ENCODE measurements around the gene TMEM63A. TPM values are rescaled to one million over a fixed set of nuclear protein-coding genes. Genes with fewer than 3 reads are reported as not detected.
A peak's percentile ranks its signal among the peaks of the same experiment; 100 is the strongest.

The TMEM63A gene
- total and polyA plus RNA-seq, 2 of the 13 experiments (the other 11 are each of a cell fraction or from before 2014, with no cell fraction given): 23.9 to 53.3 TPM

DNA sequence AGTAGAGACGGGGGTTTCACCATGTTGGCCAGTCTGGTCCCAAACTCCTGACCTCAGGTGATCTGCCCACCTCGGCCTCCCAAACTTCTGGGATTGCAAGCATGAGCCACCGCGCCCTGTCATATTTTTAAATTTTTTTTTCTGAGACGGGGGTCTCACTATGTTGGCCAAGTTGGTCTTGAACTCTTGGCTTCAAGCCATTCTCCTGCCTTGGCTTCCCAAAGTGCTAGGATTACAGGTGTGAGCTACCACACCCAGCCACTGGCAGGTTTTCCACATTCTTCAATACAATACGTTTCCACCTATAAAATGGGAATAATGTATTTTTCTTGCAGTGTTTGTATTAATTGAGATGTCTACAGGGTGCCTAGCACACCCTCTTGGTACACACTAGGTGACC is 10.1 kb upstream of the TMEM63A start:
- ChIA-PET CTCF (ENCODE audit: low intra/inter-chr PET ratio, low total read pairs) (no interaction called here), POLR2A (interaction anchor here (2.1 to 3.7 kb wide), 2 partner anchors 11 to 32 kb away, joined by 7 to 28 read pairs; partner anchors contain the start of genes PYCR2 and TMEM63A)
- no peak for FAIRE-seq
- no TSS peak for BruUV-seq (replicated peaks)
- H3K4me3 ChIP-seq (replicated peaks in 1 of 3; ENCODE audit: insufficient read depth in 1 of 3, low read depth in 2 of 3, low read length in 3 of 3): no peak overlapping the region
- no peaks in the 10 kb centered on the region for H3K79me2 ChIP-seq (ENCODE audit: insufficient read depth, low read length)
- peaks cover 62% of the 10 kb centered on the region for H3K4me1 ChIP-seq (ENCODE audit: insufficient read depth, low read length)
- TF ChIP-seq KMT2A (CRISPR knock-in tag; IDR thresholded peaks at IDR 0.05) (no peak), ZNF446 (CRISPR knock-in tag; IDR thresholded peaks at IDR 0.05) (no peak), RXRA (CRISPR knock-in tag; IDR thresholded peaks at IDR 0.05) (no peak), CBX5 (CRISPR knock-in tag; IDR thresholded peaks at IDR 0.05; ENCODE audit: borderline replicate concordance) (no peak), SNAPC5 (CRISPR knock-in tag; IDR thresholded peaks at IDR 0.05; ENCODE audit: borderline replicate concordance) (no peak), ZFAT (CRISPR knock-in tag; conservative IDR thresholded peaks at IDR 0.05) (no peak), NFE2 (CRISPR knock-in tag; IDR thresholded peaks at IDR 0.05) (no peak), RORA (CRISPR knock-in tag; IDR thresholded peaks at IDR 0.05) (no peak)
- no peak overlapping the region for H3K27ac ChIP-seq (ENCODE audit: extremely low read length, insufficient read depth, low read length)
- H3K9ac ChIP-seq (ENCODE audit: insufficient read depth, low read depth, low read length): no peak overlapping the region
- in situ Hi-C loops (cut with HindIII; ENCODE audit: extremely low pct_ligation_motif_present, low pct_unique_long_range_greater_than_20kb): no loop called here
- intact Hi-C loops (cut with micrococcal nuclease; ENCODE audit: unreplicated experiment): no loop called here
- H3K4me2 ChIP-seq (ENCODE audit: low read depth, low read length): no peak overlapping the region
- 93% methylated on average over 6 of the region's 6 CpGs for WGBS (ENCODE audit: low lambda C conversion rate)
- H3K27me3 ChIP-seq (ENCODE audit: control insufficient read depth in 1 of 2, insufficient read depth in 2 of 2, low read length in 2 of 2): no peaks in the 10 kb centered on the region; a peak in 1 of 5 replicates
- no peak overlapping the region for H2AFZ ChIP-seq (ENCODE audit: low read length)
- no peak for ATAC-seq
- H3K9me3 ChIP-seq (ENCODE audit: low read length): no peaks in the 10 kb centered on the region
- no peaks in the 10 kb centered on the region for H4K20me1 ChIP-seq (ENCODE audit: insufficient read depth, low read length)
- no peak for DNase-seq (ENCODE audit: low spot score)
- H3K36me3 ChIP-seq (replicated peaks in 1 of 2; ENCODE audit: control insufficient read depth in 1 of 2, insufficient read depth in 2 of 2, low read length in 2 of 2): no peaks in the 10 kb centered on the region

DNA sequence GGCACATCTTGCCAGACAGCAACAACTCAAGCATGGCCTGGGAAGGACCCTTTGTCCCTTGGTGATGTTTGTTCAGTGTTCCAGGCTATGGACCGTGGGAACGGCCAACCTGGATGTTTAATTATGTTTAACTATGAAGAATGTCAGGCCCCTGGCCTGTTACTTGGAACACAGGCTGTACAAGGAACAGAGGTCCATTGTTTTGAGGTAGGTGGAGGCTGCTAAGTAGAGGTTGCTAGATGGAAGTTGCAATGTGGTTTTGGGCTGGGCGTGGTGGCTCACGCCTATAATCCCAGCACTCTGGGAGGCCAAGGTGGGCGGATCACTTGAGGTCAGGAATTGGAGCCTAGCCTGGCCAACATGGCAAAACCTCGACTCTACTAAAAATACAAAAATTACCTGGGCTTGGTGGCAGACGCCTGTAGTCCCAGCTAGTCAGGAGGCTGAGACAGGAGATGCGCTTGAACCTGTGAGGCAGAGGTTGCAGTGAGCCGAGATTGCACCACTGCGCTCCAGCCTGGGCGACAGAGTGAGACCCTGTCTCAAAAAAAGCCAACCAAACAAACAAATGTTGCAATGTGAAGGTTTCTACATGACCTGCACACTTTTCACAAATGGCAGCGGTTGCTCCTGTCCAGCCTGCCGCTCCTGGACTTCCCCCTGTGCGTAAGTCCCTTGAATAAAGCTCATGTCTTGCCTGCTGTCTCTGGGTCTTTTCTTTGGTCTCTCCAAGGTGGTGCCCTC is 9.2 kb upstream of the TMEM63A start:
- H3K79me2 ChIP-seq (ENCODE audit: insufficient read depth, low read length): no peaks in the 10 kb centered on the region
- no TSS peak for BruUV-seq (replicated peaks)
- H3K27ac ChIP-seq (ENCODE audit: extremely low read length, insufficient read depth, low read length): peak overlapping the region; percentile 68
- POLR2A ChIA-PET: interaction anchor here (2.1 to 3.7 kb wide), 2 partner anchors 10 to 33 kb away, joined by 7 to 28 read pairs; partner anchors contain the start of genes PYCR2 and TMEM63A
- peak overlapping the region; percentile 83 for H3K4me2 ChIP-seq (ENCODE audit: low read depth, low read length)
- no peaks in the 10 kb centered on the region; a peak in 1 of 5 replicates for H3K27me3 ChIP-seq (ENCODE audit: control insufficient read depth in 1 of 2, insufficient read depth in 2 of 2, low read length in 2 of 2)
- no peaks in the 10 kb centered on the region for H3K9me3 ChIP-seq (ENCODE audit: low read length)
- FAIRE-seq (peak; percentile 36), ATAC-seq (peak; percentile 45), DNase-seq (ENCODE audit: low spot score) (peak; percentile 91)
- H3K36me3 ChIP-seq (replicated peaks in 1 of 2; ENCODE audit: control insufficient read depth in 1 of 2, insufficient read depth in 2 of 2, low read length in 2 of 2): no peaks in the 10 kb centered on the region
- WGBS (ENCODE audit: low lambda C conversion rate): 2% methylated on average over 11 of the region's 14 CpGs
- H3K4me3 ChIP-seq (replicated peaks in 1 of 3; ENCODE audit: insufficient read depth in 1 of 3, low read depth in 2 of 3, low read length in 3 of 3): peak overlapping the region in 2 of 3 experiments; percentile 29 to 76; a peak in 3 of 6 replicates
- H2AFZ ChIP-seq (ENCODE audit: low read length): no peak overlapping the region
- intact Hi-C loops (cut with micrococcal nuclease; ENCODE audit: unreplicated experiment): no loop called here
- in situ Hi-C loops (cut with HindIII; ENCODE audit: extremely low pct_ligation_motif_present, low pct_unique_long_range_greater_than_20kb): no loop called here
- H3K9ac ChIP-seq (ENCODE audit: insufficient read depth, low read depth, low read length): peak overlapping the region; percentile 45
- CTCF ChIA-PET (ENCODE audit: low intra/inter-chr PET ratio, low total read pairs): no interaction called here
- H4K20me1 ChIP-seq (ENCODE audit: insufficient read depth, low read length): no peaks in the 10 kb centered on the region
- peaks cover 62% of the 10 kb centered on the region for H3K4me1 ChIP-seq (ENCODE audit: insufficient read depth, low read length)
- no peak for TF ChIP-seq ETV5 (CRISPR knock-in tag; IDR thresholded peaks at IDR 0.05; ENCODE audit: borderline replicate concordance)
- no peak for TF ChIP-seq SSRP1 (CRISPR knock-in tag; IDR thresholded peaks at IDR 0.05)
- TF ChIP-seq, protein P1, sequence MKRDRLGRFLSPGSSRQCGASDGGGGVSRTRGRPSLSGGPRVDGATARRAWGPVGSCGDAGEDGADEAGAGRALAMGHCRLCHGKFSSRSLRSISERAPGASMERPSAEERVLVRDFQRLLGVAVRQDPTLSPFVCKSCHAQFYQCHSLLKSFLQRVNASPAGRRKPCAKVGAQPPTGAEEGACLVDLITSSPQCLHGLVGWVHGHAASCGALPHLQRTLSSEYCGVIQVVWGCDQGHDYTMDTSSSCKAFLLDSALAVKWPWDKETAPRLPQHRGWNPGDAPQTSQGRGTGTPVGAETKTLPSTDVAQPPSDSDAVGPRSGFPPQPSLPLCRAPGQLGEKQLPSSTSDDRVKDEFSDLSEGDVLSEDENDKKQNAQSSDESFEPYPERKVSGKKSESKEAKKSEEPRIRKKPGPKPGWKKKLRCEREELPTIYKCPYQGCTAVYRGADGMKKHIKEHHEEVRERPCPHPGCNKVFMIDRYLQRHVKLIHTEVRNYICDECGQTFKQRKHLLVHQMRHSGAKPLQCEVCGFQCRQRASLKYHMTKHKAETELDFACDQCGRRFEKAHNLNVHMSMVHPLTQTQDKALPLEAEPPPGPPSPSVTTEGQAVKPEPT (CRISPR knock-in tag; IDR thresholded peaks at IDR 0.05; ENCODE audit: low read depth): no peak
- TF ChIP-seq, protein P2, sequence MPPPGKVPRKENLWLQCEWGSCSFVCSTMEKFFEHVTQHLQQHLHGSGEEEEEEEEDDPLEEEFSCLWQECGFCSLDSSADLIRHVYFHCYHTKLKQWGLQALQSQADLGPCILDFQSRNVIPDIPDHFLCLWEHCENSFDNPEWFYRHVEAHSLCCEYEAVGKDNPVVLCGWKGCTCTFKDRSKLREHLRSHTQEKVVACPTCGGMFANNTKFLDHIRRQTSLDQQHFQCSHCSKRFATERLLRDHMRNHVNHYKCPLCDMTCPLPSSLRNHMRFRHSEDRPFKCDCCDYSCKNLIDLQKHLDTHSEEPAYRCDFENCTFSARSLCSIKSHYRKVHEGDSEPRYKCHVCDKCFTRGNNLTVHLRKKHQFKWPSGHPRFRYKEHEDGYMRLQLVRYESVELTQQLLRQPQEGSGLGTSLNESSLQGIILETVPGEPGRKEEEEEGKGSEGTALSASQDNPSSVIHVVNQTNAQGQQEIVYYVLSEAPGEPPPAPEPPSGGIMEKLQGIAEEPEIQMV (CRISPR knock-in tag; IDR thresholded peaks at IDR 0.05; ENCODE audit: low read depth): no peak
- no peak for TF ChIP-seq NFKB2 (CRISPR knock-in tag; IDR thresholded peaks at IDR 0.05; ENCODE audit: borderline replicate concordance)
- TF ChIP-seq NBN (conservative IDR thresholded peaks at IDR 0.05): no peak
- TF ChIP-seq KDM5B (CRISPR knock-in tag; IDR thresholded peaks at IDR 0.05; ENCODE audit: borderline replicate concordance): no peak
- TF ChIP-seq ZFP82 (CRISPR knock-in tag; IDR thresholded peaks at IDR 0.05; ENCODE audit: borderline replicate concordance): no peak

All from HepG2 (cell line).